ENCODE data around the gene CYP46A1.

GRCh38 chr14:99773521-99774497 lies 89.7 kb downstream of the CYP46A1 start:
- TF ChIP-seq CTCF (IDR thresholded peaks at IDR 0.05) (no peak), ZFX (IDR thresholded peaks at IDR 0.05; ENCODE audit: borderline replicate concordance) (no peak)

Data from 22Rv1 (cell line).